Measurements from ENCODE around the gene ACMSD.
"Not testable (repeated sequence)": the region's sequence is repeated elsewhere in the genome, so short reads cannot be mapped to it uniquely, and the experiment has no call there.

ACMSD gene

DNA sequence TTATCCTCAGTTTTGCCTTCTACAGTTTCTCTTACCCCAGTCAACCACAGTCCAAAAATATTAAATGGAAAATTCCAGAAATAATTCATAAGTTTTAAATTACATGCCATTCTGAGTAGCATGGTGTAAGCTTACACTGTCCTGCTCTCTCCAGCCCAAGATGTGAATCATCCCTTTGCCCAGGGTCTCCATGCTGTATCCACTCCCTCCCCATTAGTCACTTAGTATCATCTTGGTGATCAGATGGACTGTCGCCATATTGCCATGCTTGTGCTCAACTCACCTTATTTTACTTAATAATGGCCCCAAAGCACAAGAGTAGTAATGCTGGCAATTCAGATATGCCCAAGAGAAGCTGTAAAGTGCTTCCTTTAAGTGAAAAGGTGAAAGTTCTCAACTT, 61.7 kb downstream of the ACMSD start:
- in situ Hi-C loops (cut with MboI; ENCODE audit: low sequenced_read_pairs): no loop called here

DNA sequence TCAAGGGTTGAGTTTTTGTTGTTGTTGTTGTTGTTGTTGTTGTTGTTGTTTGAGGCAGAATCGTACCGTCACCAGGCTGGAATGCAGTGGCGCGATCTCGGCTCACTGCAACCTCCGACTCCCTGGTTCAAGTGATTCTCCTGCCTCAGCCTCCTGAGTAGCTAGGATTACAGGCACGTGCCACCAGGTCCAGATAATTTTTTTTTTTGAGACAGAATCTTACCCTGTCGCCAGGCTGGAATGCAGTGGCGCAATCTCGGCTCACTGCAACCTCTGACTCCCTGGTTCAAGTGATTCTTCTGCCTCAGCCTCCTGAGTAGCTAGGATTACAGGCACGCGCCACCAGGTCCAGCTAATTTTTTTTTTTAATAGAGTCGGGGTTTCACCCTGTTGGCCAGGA, 65.3 kb downstream of the ACMSD start:
- in situ Hi-C loops (cut with MboI; ENCODE audit: low sequenced_read_pairs): not testable (repeated sequence)

- in situ Hi-C loops (cut with MboI; ENCODE audit: low sequenced_read_pairs): no loop called here
Measured at GRCh38 chr2:134905168-134905567, 66.8 kb downstream of the ACMSD start.

DNA sequence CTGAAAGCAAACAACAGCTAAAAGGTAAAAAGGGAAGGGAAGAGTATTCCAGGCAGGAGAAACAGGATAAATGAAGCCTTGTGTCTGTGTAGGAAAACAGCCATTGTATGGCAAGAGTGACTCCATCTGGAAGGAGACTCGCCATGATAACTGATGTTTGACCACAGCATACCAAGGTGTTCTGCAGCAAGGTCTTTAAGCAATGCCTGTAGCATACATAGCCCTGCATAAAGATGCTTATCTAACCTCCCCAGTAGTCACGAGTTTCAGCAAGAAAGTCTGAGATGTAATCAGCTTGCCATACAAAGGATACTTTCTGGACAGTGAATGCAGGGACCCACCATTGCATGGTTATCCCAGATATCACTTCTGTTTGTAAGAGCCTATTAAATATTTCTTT, 68.3 kb downstream of the ACMSD start:
- in situ Hi-C loops (cut with MboI; ENCODE audit: low sequenced_read_pairs): no loop called here

- in situ Hi-C loops (cut with MboI; ENCODE audit: low sequenced_read_pairs): not testable (repeated sequence)
Measured at GRCh38 chr2:134907441-134908116, 69.2 kb downstream of the ACMSD start.

DNA sequence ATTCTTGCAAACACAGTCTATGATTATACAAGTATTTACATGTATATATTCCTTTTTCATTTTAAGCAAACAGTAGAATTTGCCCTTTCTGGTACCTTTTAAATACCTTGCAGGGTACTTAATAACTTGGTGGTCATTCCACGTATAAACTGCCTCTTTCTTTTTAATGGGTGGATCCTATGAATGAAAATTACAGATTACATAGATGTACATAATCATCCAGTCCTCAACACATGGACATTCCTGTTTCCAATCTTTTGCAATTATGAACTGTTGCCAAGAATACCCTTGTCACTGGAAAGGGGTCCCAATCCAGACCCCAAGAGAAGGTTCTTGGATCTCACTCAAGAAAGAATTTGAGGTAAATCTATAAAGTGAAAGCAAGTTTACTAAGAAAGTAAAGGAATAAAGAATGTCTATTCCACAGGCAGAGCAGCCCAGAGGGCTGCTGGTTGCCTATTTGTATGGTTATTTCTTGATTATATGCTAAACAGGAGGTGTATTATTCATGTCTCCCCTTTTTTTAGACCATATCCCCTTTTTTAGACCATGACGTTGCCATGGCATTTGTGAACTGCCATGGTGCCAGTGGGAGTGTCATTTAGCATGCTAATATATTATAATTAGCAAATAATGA, 72.5 kb downstream of the ACMSD start:
- in situ Hi-C loops (cut with MboI; ENCODE audit: low sequenced_read_pairs): no loop called here

GRCh38 chr2:134911400-134911785, 73.0 kb downstream of the ACMSD start:
- in situ Hi-C loops (cut with MboI; ENCODE audit: low sequenced_read_pairs): no loop called here

GRCh38 chr2:134912361-134912760, 73.9 kb downstream of the ACMSD start:
- in situ Hi-C loops (cut with MboI; ENCODE audit: low sequenced_read_pairs): no loop called here

DNA sequence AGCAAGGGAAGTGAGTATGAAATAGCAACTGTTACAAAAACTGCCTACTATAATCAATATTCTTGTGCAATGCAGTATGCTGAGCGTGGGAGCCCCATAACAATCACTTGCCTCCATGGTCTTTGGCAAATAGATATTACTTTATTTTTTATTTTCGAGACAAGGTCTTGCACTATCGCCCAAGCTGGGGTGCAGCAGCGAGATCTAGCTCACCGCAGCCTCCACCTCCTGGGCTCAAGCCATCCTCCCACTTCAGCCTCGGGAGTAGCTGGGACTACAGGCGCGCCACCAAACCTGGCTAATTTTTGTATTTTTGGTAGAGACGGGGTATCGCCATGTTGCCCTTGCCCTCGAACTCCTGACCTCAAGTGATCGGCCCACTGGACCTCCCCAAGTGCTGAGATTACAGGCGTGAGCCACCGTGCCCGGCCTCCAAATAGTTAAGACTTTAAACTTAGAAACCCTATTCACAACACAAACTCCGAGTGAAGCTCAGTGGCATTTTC, 79.0 kb downstream of the ACMSD start:
- in situ Hi-C loops (cut with MboI; ENCODE audit: low sequenced_read_pairs): no loop called here

- in situ Hi-C loops (cut with MboI; ENCODE audit: low sequenced_read_pairs): no loop called here
Measured at GRCh38 chr2:134917888-134918525, 79.6 kb downstream of the ACMSD start.

DNA sequence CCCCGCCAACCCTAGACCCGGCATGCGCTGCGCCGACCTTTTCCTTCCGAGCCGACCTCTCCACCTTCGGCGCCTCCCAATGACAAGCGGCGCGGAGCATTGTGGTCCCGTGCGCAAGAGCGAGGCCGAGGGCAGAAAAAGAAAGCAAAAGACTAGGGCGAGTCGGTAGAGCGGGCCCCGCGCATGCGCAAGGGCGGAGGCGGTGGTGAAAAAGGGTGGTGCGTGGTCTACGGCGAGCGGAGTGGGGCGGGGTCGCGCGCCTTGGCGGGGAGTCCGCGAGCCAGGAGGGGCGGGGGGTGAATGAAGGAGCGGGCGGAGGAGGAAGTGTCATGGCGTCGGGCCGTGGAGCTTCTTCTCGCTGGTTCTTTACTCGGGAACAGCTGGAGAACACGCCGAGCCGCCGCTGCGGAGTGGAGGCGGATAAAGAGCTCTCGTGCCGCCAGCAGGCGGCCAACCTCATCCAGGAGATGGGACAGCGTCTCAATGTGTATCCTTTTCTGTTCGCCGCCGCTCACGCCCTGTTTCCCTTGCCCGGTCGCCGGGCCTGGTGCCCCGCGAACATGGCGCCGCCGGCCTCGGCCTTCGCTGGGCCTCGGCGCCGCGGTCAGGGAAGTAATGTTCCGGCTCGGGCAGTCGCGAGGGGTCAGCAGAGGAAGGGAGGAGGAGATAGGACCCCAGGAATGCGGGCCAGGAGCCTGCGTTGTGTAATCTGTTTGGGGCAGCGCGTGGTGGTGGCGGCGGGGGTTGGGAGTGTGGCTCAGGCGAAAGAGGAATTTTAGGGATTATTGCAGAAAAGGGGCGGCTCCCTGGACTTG, 80.3 kb downstream of the ACMSD start, which contains the start of gene CCNT2:
CCNT2 (plus strand) TSS at position 297 of the 815 bp plus-strand sequence; CDS start at position 330, 33 bp downstream.
- in situ Hi-C loops (cut with MboI; ENCODE audit: low sequenced_read_pairs): no loop called here

DNA sequence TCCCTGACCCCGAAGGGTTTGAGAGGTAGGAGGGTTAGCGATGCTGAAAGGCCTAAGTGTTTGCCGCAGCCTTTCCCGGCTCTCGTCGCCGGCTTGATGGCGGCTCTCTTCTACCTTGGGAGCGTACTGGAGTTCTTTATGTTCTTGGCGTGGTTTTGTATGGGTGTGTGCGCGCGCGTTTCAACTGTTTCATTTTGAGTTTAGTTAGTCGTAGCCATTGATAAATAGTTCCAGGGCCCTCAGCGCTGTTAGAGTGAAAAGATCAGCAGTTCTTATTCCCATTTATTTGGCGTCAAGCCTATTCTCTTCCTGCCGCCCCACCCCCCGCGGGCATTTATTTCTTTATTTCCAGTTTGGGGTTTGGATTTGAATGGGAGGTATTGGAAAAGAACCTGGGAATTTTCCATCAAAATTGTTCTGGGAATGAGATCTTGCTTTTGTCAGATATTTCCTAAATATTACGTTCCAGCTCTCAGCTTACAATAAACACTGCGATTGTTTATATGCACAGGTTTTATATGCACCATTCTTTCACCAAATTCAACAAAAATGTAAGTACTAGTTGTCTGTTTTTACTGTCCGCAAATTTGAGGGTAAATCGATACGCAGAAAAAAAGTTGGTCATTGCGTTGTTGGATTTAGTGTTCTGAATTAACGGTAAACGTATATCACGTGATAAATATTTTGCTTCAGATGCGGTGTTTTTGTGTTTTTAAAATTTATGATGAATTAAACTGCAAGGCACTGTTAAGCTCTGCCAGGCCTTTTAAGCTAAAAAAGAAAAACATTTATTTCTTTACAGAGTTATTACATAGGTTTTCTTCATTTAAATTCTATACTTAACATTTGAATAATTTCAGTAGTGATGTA, 81.2 kb downstream of the ACMSD start:
- in situ Hi-C loops (cut with MboI; ENCODE audit: low sequenced_read_pairs): no loop called here

DNA sequence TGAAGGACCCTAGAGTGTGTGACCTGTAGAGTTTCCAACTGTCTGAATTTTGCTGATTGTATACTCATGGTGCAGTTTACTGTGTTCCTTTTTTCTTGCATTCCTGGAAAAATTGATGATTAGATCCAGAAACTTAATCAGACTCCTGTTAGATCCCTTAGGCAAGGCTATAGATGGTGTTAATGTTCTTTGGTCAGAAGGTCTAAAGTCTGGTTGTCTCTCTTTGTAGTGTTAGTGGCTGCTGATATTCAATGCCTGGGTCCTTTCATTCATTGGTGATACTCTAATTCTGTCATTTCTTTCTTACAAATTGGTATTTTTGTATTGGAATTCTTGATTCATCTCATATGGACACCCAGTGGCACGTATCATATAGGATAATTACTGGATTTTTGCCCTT, 86.5 kb downstream of the ACMSD start:
- in situ Hi-C loops (cut with MboI; ENCODE audit: low sequenced_read_pairs): no loop called here

- in situ Hi-C loops (cut with MboI; ENCODE audit: low sequenced_read_pairs): no loop called here
Measured at GRCh38 chr2:134926231-134926931, 88.0 kb downstream of the ACMSD start.

GRCh38 chr2:134927195-134927594, 88.8 kb downstream of the ACMSD start:
- in situ Hi-C loops (cut with MboI; ENCODE audit: low sequenced_read_pairs): no loop called here

GRCh38 chr2:134932864-134933526, 94.6 kb downstream of the ACMSD start:
- in situ Hi-C loops (cut with MboI; ENCODE audit: low sequenced_read_pairs): no loop called here

DNA sequence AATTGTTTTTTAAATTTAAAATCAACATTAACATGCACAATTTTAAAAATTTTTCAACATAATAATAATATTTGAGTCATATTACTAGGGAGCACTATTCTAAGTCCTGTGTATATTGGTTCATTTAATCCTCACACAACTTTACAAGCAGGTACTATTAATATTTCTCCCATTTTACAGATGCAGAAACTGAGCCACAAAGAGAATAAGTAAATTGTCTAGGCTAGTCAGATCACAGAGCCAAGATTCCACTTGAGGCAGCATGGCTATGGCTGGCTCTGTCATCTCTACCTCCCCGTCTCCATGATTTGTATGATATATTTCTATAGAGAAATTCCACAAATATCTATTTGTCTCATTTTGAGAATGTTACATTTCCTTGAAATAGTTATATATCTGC, 95.3 kb downstream of the ACMSD start:
- in situ Hi-C loops (cut with MboI; ENCODE audit: low sequenced_read_pairs): no loop called here

DNA sequence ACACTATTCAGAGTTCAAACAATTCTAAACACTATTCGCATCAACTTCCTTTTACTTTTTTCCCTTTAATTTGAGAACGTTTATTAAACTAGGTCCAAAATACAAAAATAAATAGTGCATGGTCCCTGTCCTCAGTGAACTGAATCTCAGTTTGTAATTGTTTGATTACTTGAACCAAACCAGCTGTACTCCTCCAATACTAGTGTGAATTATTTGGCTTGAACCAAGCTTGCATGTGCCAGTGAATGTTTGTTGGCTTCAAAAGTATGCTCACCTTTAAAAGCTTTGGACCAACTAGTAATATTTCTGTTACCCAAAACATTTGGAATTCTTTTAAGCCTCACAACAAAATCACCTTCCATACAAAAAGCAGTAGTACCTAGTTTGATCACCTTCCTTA, 95.7 kb downstream of the ACMSD start:
- in situ Hi-C loops (cut with MboI; ENCODE audit: low sequenced_read_pairs): no loop called here

- in situ Hi-C loops (cut with MboI; ENCODE audit: low sequenced_read_pairs): no loop called here
Measured at GRCh38 chr2:134934641-134935040, 96.2 kb downstream of the ACMSD start.
